ENCODE results near the gene SLC25A34.
"Not testable (repeated sequence)": the region's sequence is repeated elsewhere in the genome, so short reads cannot be mapped to it uniquely, and the experiment has no call there.

SLC25A34 gene

GRCh38 chr1:15736038-15736891 lies at the start of gene SLC25A34:
TSS of gene SLC25A34 (plus strand) at chr1:15736258. CDS start at chr1:15736486, 228 bp downstream.
- DNase-seq, result no peak

DNA sequence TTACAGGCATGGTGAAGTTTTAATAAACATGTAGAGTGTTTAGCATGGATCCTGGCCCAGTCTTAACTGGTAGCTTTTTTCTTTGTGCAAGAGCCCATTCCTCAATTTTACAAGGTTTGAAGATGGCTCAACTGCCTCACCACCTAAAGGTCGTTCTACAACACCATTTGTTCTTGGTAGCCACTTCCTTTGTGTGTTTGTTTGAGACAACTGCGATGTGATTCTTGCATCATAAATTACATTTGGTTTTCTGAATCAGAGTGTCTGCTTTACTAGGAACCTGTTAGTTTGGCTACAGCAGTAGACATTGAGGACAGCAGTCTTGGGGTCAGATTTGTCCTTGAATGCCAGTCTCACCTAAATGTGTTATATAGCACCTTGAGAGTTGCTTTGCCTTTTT lies 48.6 kb upstream of the SLC25A34 start:
- no peak for DNase-seq

- no peak for DNase-seq
Measured at GRCh38 chr1:15690317-15690716, 45.7 kb upstream of the SLC25A34 start.

GRCh38 chr1:15691434-15692032 lies 44.5 kb upstream of the SLC25A34 start:
- no peak for DNase-seq

GRCh38 chr1:15692121-15692682 lies 43.9 kb upstream of the SLC25A34 start:
- DNase-seq, result no peak

DNA sequence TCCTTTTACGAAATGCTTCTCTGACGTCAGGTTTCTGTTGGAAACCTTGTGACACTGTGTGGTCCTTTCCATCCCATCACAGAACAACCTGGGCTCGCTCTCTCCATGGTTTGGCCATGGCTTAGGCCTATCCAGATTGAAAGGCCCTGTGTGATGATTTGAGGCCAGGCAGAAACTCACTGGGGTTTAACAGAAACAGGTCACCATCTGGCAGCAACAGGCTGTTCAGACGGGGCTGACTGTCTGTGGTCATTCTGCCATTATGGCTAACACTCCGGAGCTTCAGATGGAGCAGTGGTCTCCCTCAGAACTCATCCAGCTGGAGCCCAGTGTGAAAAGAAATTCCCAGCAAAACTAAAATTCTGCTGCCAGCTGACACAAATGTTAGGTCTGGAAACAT lies 42.7 kb upstream of the SLC25A34 start:
- no peak for DNase-seq

- no peak for DNase-seq
Measured at GRCh38 chr1:15696956-15697521, 39.0 kb upstream of the SLC25A34 start.

DNA sequence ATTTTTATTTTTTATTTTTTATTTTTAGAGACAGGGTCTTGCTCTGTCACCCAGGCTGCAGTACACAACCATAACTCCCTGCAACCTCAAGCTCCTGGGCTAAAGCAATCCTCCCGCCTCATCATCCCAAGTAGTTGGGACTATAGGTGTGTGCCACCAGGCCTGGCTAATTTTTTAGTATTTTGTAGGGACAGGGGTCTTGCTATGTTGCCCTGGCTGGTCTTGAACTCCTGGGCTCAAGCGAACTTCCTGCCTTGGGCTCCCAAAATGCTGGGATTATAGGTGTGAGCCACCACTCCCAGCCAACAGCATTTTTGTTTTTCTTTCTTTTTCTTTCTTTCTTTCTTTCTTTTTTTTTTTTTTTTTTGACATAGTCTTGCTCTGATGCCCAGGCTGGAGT lies 37.9 kb upstream of the SLC25A34 start:
- DNase-seq, result no peak

GRCh38 chr1:15699321-15699720 lies 36.7 kb upstream of the SLC25A34 start:
- not testable (repeated sequence) for DNase-seq

DNA sequence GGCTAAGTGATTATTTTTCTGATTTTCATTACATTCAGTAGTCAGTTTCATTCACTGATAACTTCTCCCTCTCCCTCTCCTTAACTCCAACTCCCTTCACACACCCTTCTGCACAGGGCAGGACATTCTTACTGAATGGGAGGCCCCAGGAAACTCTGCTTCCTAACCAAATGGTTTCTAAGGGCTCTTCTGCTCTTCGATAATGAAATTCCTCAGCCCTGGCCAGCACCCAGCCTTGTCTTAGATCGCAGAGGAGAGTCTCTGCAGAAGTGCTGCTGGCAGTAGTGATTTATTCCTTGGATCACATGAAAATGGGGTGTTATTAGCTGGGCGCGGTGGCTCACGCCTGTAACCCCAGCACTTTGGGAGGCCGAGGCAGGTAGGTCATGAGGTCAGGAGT lies 35.5 kb upstream of the SLC25A34 start:
- DNase-seq, result no peak

- DNase-seq, result no peak
Measured at GRCh38 chr1:15701784-15702183, 34.3 kb upstream of the SLC25A34 start.

DNA sequence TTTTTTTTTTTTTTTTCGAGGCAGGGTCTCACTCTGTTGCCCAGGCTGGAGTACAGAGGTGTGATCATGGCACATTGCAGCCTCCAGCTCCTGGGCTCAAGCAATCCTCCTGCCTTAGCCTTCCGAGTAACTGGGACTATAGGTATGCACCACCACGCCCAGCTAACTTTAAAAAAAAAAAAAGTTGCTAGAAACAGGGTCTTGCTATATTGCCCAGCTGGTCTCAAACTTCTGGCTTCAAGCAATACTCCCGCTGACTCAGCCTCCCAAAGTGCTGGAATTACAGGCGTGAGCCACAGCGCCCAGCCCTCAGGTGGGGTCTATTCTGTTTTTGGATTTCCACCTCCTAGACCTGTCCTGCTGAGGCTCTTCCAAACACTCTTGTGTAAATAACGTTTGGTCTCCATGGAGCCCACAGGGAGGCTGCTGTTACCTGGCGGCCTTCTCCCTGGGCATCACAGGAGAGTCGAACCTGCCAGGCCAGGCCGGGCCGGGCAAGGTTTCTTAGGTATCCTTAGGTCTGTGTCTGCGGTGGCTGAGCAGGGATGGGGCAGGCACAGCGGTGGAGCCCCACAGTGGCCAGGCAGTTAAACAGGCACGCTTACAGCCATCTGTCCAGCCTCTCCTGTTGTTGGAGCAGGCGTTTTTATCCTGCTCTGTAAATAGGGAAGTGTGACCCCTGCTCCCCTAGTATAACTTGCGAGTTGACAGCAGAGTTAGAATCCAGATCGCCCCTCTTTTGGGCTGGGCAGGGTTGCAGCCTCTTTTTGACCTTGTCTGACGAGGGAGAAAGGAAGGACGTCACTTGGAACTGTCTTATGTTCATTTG lies 33.1 kb upstream of the SLC25A34 start:
- no peak for DNase-seq

DNA sequence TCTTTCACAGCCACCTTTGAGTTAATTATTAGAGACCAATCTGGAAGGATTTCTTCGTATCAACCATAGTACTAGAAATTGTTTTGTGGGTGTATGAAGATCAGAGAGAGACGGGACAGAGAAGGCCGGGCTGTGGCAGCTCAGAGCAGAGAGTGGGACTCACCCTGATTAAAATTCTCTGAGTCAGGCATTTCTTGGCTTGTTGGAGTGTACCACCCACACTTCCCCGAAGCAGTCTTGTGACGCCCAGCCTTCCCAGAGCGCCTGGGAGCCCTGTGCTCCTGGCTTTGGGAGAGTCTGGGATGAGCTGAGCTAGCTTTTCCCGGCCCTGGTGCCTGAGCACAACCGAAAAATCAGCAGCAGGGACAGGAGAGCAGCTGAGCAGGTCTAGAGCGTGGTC lies 32.5 kb upstream of the SLC25A34 start:
- DNase-seq, result no peak

DNA sequence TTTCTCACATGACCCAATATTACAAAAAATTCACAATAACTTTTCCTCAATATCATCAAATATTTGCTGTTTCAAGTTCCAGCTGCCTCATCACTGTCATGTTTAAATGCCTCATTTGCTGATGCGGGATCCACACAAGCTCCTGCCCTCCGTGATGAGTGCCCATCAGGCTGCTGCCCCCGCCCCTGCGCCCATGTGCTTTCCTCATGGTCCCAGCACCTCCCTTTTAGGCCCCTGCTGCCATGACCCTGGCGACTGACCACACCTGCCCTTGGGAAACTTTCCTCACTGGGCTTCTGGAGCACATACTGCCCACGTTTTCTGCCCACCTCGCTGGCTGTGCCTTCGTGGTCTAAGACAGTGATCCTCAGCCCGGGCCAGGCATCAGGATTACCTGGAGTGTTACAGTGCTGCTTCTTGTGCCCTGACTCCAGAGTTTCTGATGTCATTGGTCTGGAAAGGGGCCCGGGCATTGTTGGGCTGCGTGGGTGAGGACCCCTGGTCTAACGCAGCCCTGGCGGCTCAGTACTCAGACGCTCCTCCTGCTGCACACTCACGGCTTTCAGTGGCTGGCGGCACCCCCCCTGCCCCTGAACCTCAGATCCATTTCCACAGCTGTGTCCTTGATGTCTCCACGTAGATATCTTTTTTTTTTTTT lies 31.4 kb upstream of the SLC25A34 start:
- DNase-seq, result no peak

DNA sequence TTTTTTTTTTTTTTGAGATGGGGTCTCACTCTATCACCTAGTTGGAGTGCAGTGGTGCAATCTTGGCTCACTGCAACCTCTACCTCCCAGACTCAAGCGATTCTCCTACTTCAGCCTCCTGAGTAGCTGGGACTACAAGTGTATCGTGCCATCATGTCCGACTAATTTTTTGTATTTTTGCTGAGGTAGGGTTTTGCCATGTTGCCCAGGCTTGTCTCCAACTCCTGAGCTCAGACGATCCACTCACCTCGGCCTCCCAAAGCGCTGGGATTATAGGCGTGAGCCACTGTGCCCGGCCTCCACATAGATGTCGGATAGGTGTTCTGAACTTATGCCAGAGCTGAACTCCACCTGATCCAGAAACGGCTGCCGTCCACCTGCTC lies 30.9 kb upstream of the SLC25A34 start:
- no peak for DNase-seq

DNA sequence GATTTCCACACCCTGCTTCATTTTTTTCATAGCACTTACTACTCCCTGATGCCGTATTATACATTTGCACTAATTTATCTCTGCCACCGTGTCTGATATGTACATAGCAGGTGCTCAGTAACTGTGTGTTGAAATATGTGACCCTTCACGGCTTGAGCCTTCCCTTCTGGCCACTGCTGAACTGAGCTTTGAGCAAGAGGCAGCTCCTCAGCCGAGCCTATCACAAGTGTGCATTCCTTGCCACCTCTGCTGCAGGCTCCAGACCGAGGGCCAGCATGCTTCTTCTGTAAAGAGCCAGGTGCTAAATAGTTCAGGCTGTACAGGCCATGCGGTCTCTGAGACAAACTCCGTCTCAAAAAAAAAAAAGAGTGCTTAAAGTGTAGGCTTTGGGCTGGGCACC lies 29.3 kb upstream of the SLC25A34 start:
- no peak for DNase-seq

GRCh38 chr1:15707239-15707925 lies 28.7 kb upstream of the SLC25A34 start:
- DNase-seq, result no peak

- no peak for DNase-seq
Measured at GRCh38 chr1:15708486-15709137, 27.4 kb upstream of the SLC25A34 start.

- DNase-seq, result no peak
Measured at GRCh38 chr1:15709226-15709625, 26.8 kb upstream of the SLC25A34 start.

GRCh38 chr1:15712168-15712567 lies 23.9 kb upstream of the SLC25A34 start:
- DNase-seq, result no peak
